DMS53 treated with DMSO at 0.1 percent for 48 hours (cell line): ENCODE results near the gene ASB10.

Source experiments
- DNase-seq: peaks from one replicate; lab custom pipeline; 2025; ENCODE audit not compliant: unreplicated experiment; lab: John Stamatoyannopoulos, UW

The ASB10 gene

GRCh38 chr7:151168003-151168786 is 18.9 kb downstream of the ASB10 start:
- DNase-seq: no peak

- DNase-seq: no peak
Measured at GRCh38 chr7:151167197-151167961, 19.7 kb downstream of the ASB10 start, which contains the start of gene GBX1. Gene GBX1, minus strand, starts transcription at chr7:151167694. Its CDS starts 146 bp downstream, at chr7:151167548.

GRCh38 chr7:151166629-151167196 is 20.3 kb downstream of the ASB10 start:
- DNase-seq: no peak

- DNase-seq: no peak
Measured at GRCh38 chr7:151161757-151162156, 25.3 kb downstream of the ASB10 start.

- DNase-seq: peak; percentile 72
Measured at GRCh38 chr7:151157645-151158329, 29.3 kb downstream of the ASB10 start.

- DNase-seq: no peak
Measured at GRCh38 chr7:151152643-151153513, 34.2 kb downstream of the ASB10 start.

GRCh38 chr7:151150388-151150787 is 36.7 kb downstream of the ASB10 start:
- DNase-seq: no peak

GRCh38 chr7:151148319-151149259 is 38.5 kb downstream of the ASB10 start:
- DNase-seq: no peak

- no peak for DNase-seq
Measured at GRCh38 chr7:151146761-151147160, 40.3 kb downstream of the ASB10 start.

GRCh38 chr7:151144387-151144786 is 42.7 kb downstream of the ASB10 start:
- DNase-seq: no peak

GRCh38 chr7:151143261-151144015 is 43.6 kb downstream of the ASB10 start:
- no peak for DNase-seq

GRCh38 chr7:151142686-151143040 is 44.4 kb downstream of the ASB10 start:
- DNase-seq: no peak

- DNase-seq: no peak
Measured at GRCh38 chr7:151141855-151142685, 45.0 kb downstream of the ASB10 start.

GRCh38 chr7:151141311-151141854 is 45.7 kb downstream of the ASB10 start:
- no peak for DNase-seq

GRCh38 chr7:151140826-151141225 is 46.2 kb downstream of the ASB10 start:
- DNase-seq: no peak

GRCh38 chr7:151139791-151140190 is 47.3 kb downstream of the ASB10 start:
- DNase-seq: no peak

- DNase-seq: no peak
Measured at GRCh38 chr7:151139071-151139790, 47.8 kb downstream of the ASB10 start.
